H1 (cell line): ENCODE measurements around the gene CSNK2B. TPM values are rescaled to one million over a fixed set of nuclear protein-coding genes. Genes with fewer than 3 reads are reported as not detected.

Source experiments
- CTCF ChIA-PET: fragments of 300-600 bp; sonication (Branson Sonifier 250); formaldehyde crosslinking; loops from one replicate; lab custom pipeline; 2021; ENCODE audit not compliant: partially characterized antibody; lab: Charles Lee
- POLR2A ChIA-PET: fragments of 300-600 bp; sonication (Branson Sonifier 250); formaldehyde crosslinking; loops from one replicate; lab custom pipeline; 2021; ENCODE audit warnings: inconsistent platforms; ENCODE audit not compliant: partially characterized antibody; lab: Charles Lee
- DNase-seq, 2 experiments: peaks; one replicate each; pipeline versions ENCODE4 v3.0.0 to v3.0.0-alpha.2; 2010 to 2022; ENCODE audit warnings: low spot score in 2 of 2, low read depth in 1 of 2, mixed read lengths in 1 of 2
- FAIRE-seq: peaks from 2 replicates; lab custom pipeline; 2011; peaks lifted over from hg19 to GRCh38; lab: Jason Lieb, UNC
- H2AFZ ChIP-seq: 2 replicates; pipeline ENCODE4 v1.8.1; 2012; ENCODE audit warnings: low read length, inconsistent platforms
- H2AK5ac ChIP-seq: 2 replicates; pipeline ENCODE4 v1.6.1; 2013; ENCODE audit warnings: low read depth, low read length
- H2BK120ac ChIP-seq: replicated peaks from 2 replicates; pipeline ENCODE3; 2013; ENCODE audit warnings: low read depth, low read length, inconsistent platforms
- H2BK12ac ChIP-seq: 2 replicates; pipeline ENCODE4 v1.6.1; 2013; ENCODE audit warnings: low read depth, low read length
- H2BK15ac ChIP-seq: 2 replicates; pipeline ENCODE4 v1.6.1; 2013; ENCODE audit warnings: low read length
- H2BK20ac ChIP-seq: 2 replicates; pipeline ENCODE4 v1.6.1; 2013; ENCODE audit warnings: low read length
- H2BK5ac ChIP-seq: 2 replicates; pipeline ENCODE4 v1.6.1; 2013; ENCODE audit warnings: low read depth, low read length
- H3K14ac ChIP-seq: 2 replicates; pipeline ENCODE4 v1.6.1; 2013; ENCODE audit warnings: inconsistent platforms; ENCODE audit not compliant: insufficient read length
- H3K18ac ChIP-seq: 2 replicates; pipeline ENCODE4 v1.6.1; 2013; ENCODE audit warnings: low read length; ENCODE audit errors: extremely low read depth
- H3K23ac ChIP-seq: 2 replicates; pipeline ENCODE4 v1.6.1; 2013; ENCODE audit warnings: inconsistent platforms; ENCODE audit not compliant: insufficient read length
- H3K23me2 ChIP-seq: 2 replicates; pipeline ENCODE4 v1.6.1; 2013; ENCODE audit warnings: low read depth, low read length
- H3K27ac ChIP-seq: 2 replicates; pipeline ENCODE4 v1.6.1; 2011; ENCODE audit warnings: low read depth, low read length, inconsistent platforms
- H3K27me3 ChIP-seq, 4 experiments: replicated peaks in 1 of 4; 1 replicate in 1 of 4; 2 replicates in 3 of 4; pipeline versions ENCODE4 v1.6.1 to v1.8.1; 2011 to 2013; ENCODE audit warnings: low read length in 3 of 4, mild to moderate bottlenecking in 3 of 4, inconsistent platforms in 2 of 4, mixed read lengths in 2 of 4, moderate library complexity in 1 of 4; ENCODE audit not compliant: control insufficient read depth in 3 of 4, insufficient read depth in 3 of 4; ENCODE audit errors: extremely low read depth in 1 of 4
- H3K36me3 ChIP-seq, 4 experiments: 2 replicates each; pipeline versions ENCODE4 v1.6.1 to v1.8.1; 2011 to 2013; ENCODE audit warnings: mild to moderate bottlenecking in 4 of 4, low read length in 3 of 4, moderate library complexity in 2 of 4, control low read depth in 1 of 4, inconsistent platforms in 1 of 4; ENCODE audit not compliant: insufficient read depth in 4 of 4, control insufficient read depth in 2 of 4
- H3K4ac ChIP-seq: replicated peaks from 2 replicates; pipeline ENCODE3; 2013; ENCODE audit warnings: low read length, low read depth, mixed read lengths, inconsistent platforms; ENCODE audit not compliant: insufficient read length
- H3K4me1 ChIP-seq, 4 experiments: replicated peaks in 1 of 4; 1 replicate in 1 of 4; 2 replicates in 3 of 4; pipeline versions ENCODE4 v1.6.1 to v1.8.1; 2011 to 2013; ENCODE audit warnings: low read length in 3 of 4, inconsistent platforms in 2 of 4, mixed read lengths in 1 of 4; ENCODE audit not compliant: insufficient read depth in 4 of 4, control insufficient read depth in 3 of 4
- H3K4me2 ChIP-seq, 2 experiments: 2 replicates each; pipeline versions ENCODE4 v1.6.1 to v1.8.1; 2011 to 2013; ENCODE audit warnings: low read depth in 2 of 2, low read length in 2 of 2, control low read depth in 1 of 2, inconsistent platforms in 1 of 2, mild to moderate bottlenecking in 1 of 2; ENCODE audit not compliant: insufficient read depth in 1 of 2
- H3K4me3 ChIP-seq, 4 experiments: fragments of 200-600, 300-600 bp in 1 of 4; sonication (generic), shearing (Covaris generic), sonication (Bioruptor Twin) in 1 of 4; 2 replicates each; pipeline versions ENCODE4 v1.5.1 to v1.8.1; 2011 to 2016; ENCODE audit warnings: low read length in 4 of 4, low read depth in 3 of 4, control low read depth in 2 of 4, inconsistent platforms in 2 of 4, mild to moderate bottlenecking in 2 of 4, mixed read lengths in 1 of 4, moderate library complexity in 1 of 4; ENCODE audit not compliant: insufficient read depth in 2 of 4; ENCODE audit errors: extremely low read depth in 1 of 4
- H3K56ac ChIP-seq: replicated peaks from 2 replicates; pipeline ENCODE3; 2013; ENCODE audit warnings: low read depth, mild to moderate bottlenecking, mixed read lengths, low read length, inconsistent platforms; ENCODE audit not compliant: insufficient read length
- H3K79me1 ChIP-seq: 2 replicates; pipeline ENCODE4 v1.6.1; 2013; ENCODE audit warnings: low read depth, low read length, control low read depth
- H3K79me2 ChIP-seq, 2 experiments: 2 replicates each; pipeline versions ENCODE4 v1.6.1 to v1.8.1; 2012 to 2013; ENCODE audit warnings: low read length in 2 of 2, mild to moderate bottlenecking in 2 of 2, inconsistent platforms in 1 of 2; ENCODE audit not compliant: insufficient read depth in 2 of 2, control insufficient read depth in 1 of 2
- H3K9ac ChIP-seq, 4 experiments: replicated peaks in 1 of 4; 1 replicate in 1 of 4; 2 replicates in 3 of 4; pipeline versions ENCODE4 v1.6.1 to v1.8.1; 2011 to 2013; ENCODE audit warnings: low read depth in 3 of 4, low read length in 3 of 4, control low read depth in 2 of 4, mild to moderate bottlenecking in 2 of 4, moderate library complexity in 2 of 4, inconsistent platforms in 1 of 4; ENCODE audit errors: extremely low read depth in 1 of 4
- H3K9me3 ChIP-seq, 2 experiments: 2 replicates each; pipeline versions ENCODE4 v1.6.1 to v1.8.1; 2012 to 2013; ENCODE audit warnings: mild to moderate bottlenecking in 2 of 2, moderate library complexity in 2 of 2, control low read depth in 1 of 2, inconsistent platforms in 1 of 2, low read depth in 1 of 2, low read length in 1 of 2, mixed read lengths in 1 of 2; ENCODE audit not compliant: insufficient read depth in 2 of 2
- H4K20me1 ChIP-seq, 2 experiments: replicated peaks in 1 of 2; 2 replicates each; pipeline versions ENCODE3 to v1.8.1; 2011 to 2013; ENCODE audit warnings: inconsistent platforms in 2 of 2, low read length in 2 of 2, mild to moderate bottlenecking in 1 of 2; ENCODE audit not compliant: insufficient read depth in 2 of 2, control insufficient read depth in 1 of 2
- H4K5ac ChIP-seq: 2 replicates; pipeline ENCODE4 v1.6.1; 2013; ENCODE audit warnings: low read length, low read depth, mixed read lengths, inconsistent platforms; ENCODE audit not compliant: insufficient read length
- H4K8ac ChIP-seq: 2 replicates; pipeline ENCODE4 v1.8.0; 2013; ENCODE audit warnings: mild to moderate bottlenecking, moderate library complexity, low read length, inconsistent platforms; ENCODE audit not compliant: insufficient read depth; ENCODE audit errors: extremely low read depth
- H4K91ac ChIP-seq: replicated peaks from 2 replicates; pipeline ENCODE3; 2013; ENCODE audit warnings: low read length, mixed read lengths, inconsistent platforms; ENCODE audit not compliant: insufficient read length
- BACH1 ChIP-seq: IDR thresholded peaks from 2 replicates; pipeline ENCODE4 v1.6.1; 2012; ENCODE audit warnings: low read length, improper control_type of control experiment
- BCL11A ChIP-seq, 2 experiments: IDR thresholded peaks; one replicate each; pipeline ENCODE4 v1.6.1; 2011; ENCODE audit warnings: low read depth in 2 of 2, low read length in 2 of 2, mild to moderate bottlenecking in 2 of 2
- EGR1 ChIP-seq: IDR thresholded peaks from 2 replicates; pipeline ENCODE4 v1.6.1; 2011; ENCODE audit warnings: low read depth, low read length, borderline replicate concordance
- NRF1 ChIP-seq: IDR thresholded peaks from 2 replicates; pipeline ENCODE4 v1.6.1; 2011; ENCODE audit warnings: mild to moderate bottlenecking, low read depth, low read length, improper control_type of control experiment
- SAP30 ChIP-seq: fragments of 300-600 bp; sonication (generic); IDR thresholded peaks from 2 replicates; pipeline ENCODE4 v1.7.1; 2012; ENCODE audit warnings: low read length, moderate library complexity, mild to moderate bottlenecking, inconsistent platforms; ENCODE audit not compliant: insufficient read depth, insufficient replicate concordance
- WGBS, 2 experiments: shearing (Covaris generic) in 1 of 2; methylation state at CpG; one replicate each; pipeline versions ENCODE4 v1.1.6 to v1.1.7; 2013 to 2015; ENCODE audit warnings: low lambda C conversion rate in 2 of 2, mixed read lengths in 2 of 2, inconsistent platforms in 1 of 2, low coverage in 1 of 2, missing lambda C conversion rate in 1 of 2; ENCODE audit not compliant: insufficient replicate concordance in 2 of 2, insufficient coverage in 1 of 2, insufficient read length in 1 of 2; ENCODE audit errors: extremely low coverage in 1 of 2, missing lambda C conversion rate in 1 of 2; 5-methylcytosine and 5-hydroxymethylcytosine counted together
- polyA plus RNA-seq, 7 experiments: library from polyadenylated mRNA; depleted of rRNA in 3 of 7; stranded (reverse) in 5 of 7; unstranded in 2 of 7; fragments of >200 nt in 5 of 7; fragments of 200-250 nt in 2 of 7; gene quantifications; 1 replicate in 5 of 7; 2 replicates in 1 of 7; 4 replicates in 1 of 7; pipeline versions ENCODE4 v1.2.1 to v1.2.3, GENCODE V29; 2011 to 2013; ENCODE audit warnings: missing spikeins in 2 of 7, mixed read lengths in 2 of 7
- total RNA-seq: library from RNA; stranded (reverse); fragmentation: NEBNext Ultra II Directional; extraction: Animal tissue kit (Norgen Biotek cat#: 25700); gene quantifications from 2 replicates; pipeline ENCODE4 v1.2.1, GENCODE V29; 2021

Gene CSNK2B
- total and polyA plus RNA-seq, 2 of the 8 experiments (the other 6 are each of a cell fraction or from before 2014, with no cell fraction given) = 169 to 208 TPM

- Histone ChIP-seq H3K4me1 (no peaks in the 10 kb centered on the region; a peak in 1 of 7 replicates), H3K14ac (no peak overlapping the region), H2AFZ (no peak overlapping the region), H2BK12ac (no peak overlapping the region), H3K36me3 (peaks cover 78 to 98% (median 89%) of the 10 kb centered on the region in 4 experiments), H3K56ac (no peak overlapping the region), H3K4ac (no peak overlapping the region), H3K4me2 (no peak overlapping the region), H3K4me3 (no peak overlapping the region), H3K79me2 (peaks cover 17 to 37% of the 10 kb centered on the region in 2 experiments), H2BK120ac (no peak overlapping the region), H3K27ac (no peak overlapping the region), H2BK20ac (no peak overlapping the region), H3K23ac (no peak overlapping the region), H3K23me2 (no peaks in the 10 kb centered on the region), H3K27me3 (no peaks in the 10 kb centered on the region), H3K79me1 (peaks cover 21% of the 10 kb centered on the region; the same call in 1 of the 2 replicates), H4K8ac (no peak overlapping the region), H2BK15ac (no peak overlapping the region), H4K20me1 (peaks cover 7 to 23% of the 10 kb centered on the region in 2 experiments), H3K9ac (no peak overlapping the region), H4K91ac (no peak overlapping the region), H3K9me3 (no peaks in the 10 kb centered on the region), H3K18ac (no peak overlapping the region), H2AK5ac (no peak overlapping the region), H4K5ac (no peak overlapping the region), H2BK5ac (no peak overlapping the region)
- DNase-seq = no peak
- 89% methylated on average over 10 of the region's 10 CpGs; no CpG with 5 or more reads in 1 of the 2 experiments for WGBS, 2 experiments
- POLR2A ChIA-PET = interaction anchor here (0.7 to 34.9 kb wide), 9 partner anchors 9 to 187 kb away, joined by 3 to 883 read pairs (median 5); partner anchors contain the start of genes AIF1, APOM, BAG6 and C6orf47
- TF ChIP-seq SAP30 (no peak), BCL11A (IDR thresholded peaks at IDR 0.05; ENCODE audit: low read depth in 2 of 2, low read length in 2 of 2) (no peak), EGR1 (no peak), NRF1 (no peak), BACH1 (no peak)
- FAIRE-seq = no peak
- CTCF ChIA-PET = interaction anchor here (0.8 to 3.2 kb wide), 5 partner anchors 8 to 25 kb away, joined by 3 to 10 read pairs (median 4); no protein-coding TSS in a partner anchor
These were observed 38.9 kb upstream of the CSNK2B start for GRCh38 chr6:31626952-31627351.
